ENCODE measurements around the gene GDA.

- TF ChIP-seq POLR2A (IDR thresholded peaks at IDR 0.05): no peak
- TF ChIP-seq CTCF (IDR thresholded peaks at IDR 0.05): no peak
Measured at GRCh38 chr9:72205513-72205912, 56.3 kb downstream of the GDA start.
